Activated B cell treated with CpG ODN at 0.5 μM for 24 hours (primary cell): ENCODE data around the gene HOXD11. TPM values are rescaled to one million over a fixed set of nuclear protein-coding genes. Genes with fewer than 3 reads are reported as not detected.

Experiments
- ATAC-seq: fragments of 200-7000 bp; cut with Tn5 transposase; one replicate; pipeline ENCODE4 v1.10.0; 2021; ENCODE audit warnings: low read depth, mild to moderate bottlenecking, moderate library complexity
- CTCF ChIA-PET: fragments of 350-600 bp; sonication (Branson Sonifier 250); formaldehyde crosslinking; loops from one replicate; lab custom pipeline; 2021; ENCODE audit warnings: antibody characterized with exemption; lab: Charles Lee
- POLR2A ChIA-PET: fragments of 350-600 bp; sonication (Branson Sonifier 250); formaldehyde crosslinking; loops from one replicate; lab custom pipeline; 2021; ENCODE audit warnings: antibody characterized with exemption; lab: Charles Lee
- DNase-seq: peaks from one replicate; pipeline ENCODE4 v3.0.0; 2022
- H3K27ac Mint-ChIP-seq: one replicate; pipeline ENCODE4 v1.8.0; 2020; ENCODE audit warnings: mixed read lengths
- H3K27me3 Mint-ChIP-seq: one replicate; pipeline ENCODE4 v1.8.0; 2021; ENCODE audit warnings: mixed read lengths
- H3K36me3 Mint-ChIP-seq: one replicate; pipeline ENCODE4 v1.8.0; 2021; ENCODE audit warnings: low read depth, mixed read lengths
- H3K4me1 Mint-ChIP-seq: one replicate; pipeline ENCODE4 v1.8.0; 2021; ENCODE audit warnings: mixed read lengths
- H3K4me3 Mint-ChIP-seq: one replicate; pipeline ENCODE4 v1.8.0; 2020; ENCODE audit warnings: mild to moderate bottlenecking, mixed read lengths
- H3K9me3 Mint-ChIP-seq: one replicate; pipeline ENCODE4 v1.8.0; 2020; ENCODE audit warnings: mixed read lengths
- CTCF ChIP-seq: fragments of 200-600 bp; IDR thresholded peaks from one replicate; pipeline ENCODE4 v1.8.0; 2022; ENCODE audit warnings: antibody characterized with exemption, mild to moderate bottlenecking
- intact Hi-C: fragments of 100-400 bp; cut with micrococcal nuclease; formaldehyde crosslinking; loops from one replicate; pipeline ENCODE4 v1.15.1; 2024
- total RNA-seq: library from RNA; stranded (reverse); gene quantifications from 2 replicates; pipeline ENCODE4 v1.2.3, GENCODE V29; 2022

Gene HOXD11
- total RNA-seq, 1 donor from 2014 or later = not detected

GRCh38 chr2:176097820-176098365 lies 9.2 kb upstream of the HOXD11 start:
- POLR2A ChIA-PET = no interaction called here
- H3K4me1 Mint-ChIP-seq = peaks cover 19% of the 10 kb centered on the region
- intact Hi-C loops = loop anchor here (1.0 to 10.0 kb wide), 4 partner anchors 34 to 1063 kb away; no protein-coding TSS in a partner anchor
- H3K9me3 Mint-ChIP-seq = no peaks in the 10 kb centered on the region
- no peaks in the 10 kb centered on the region for H3K36me3 Mint-ChIP-seq
- no peak for TF ChIP-seq CTCF
- CTCF ChIA-PET = interaction anchor here (1.1 to 3.6 kb wide), 4 partner anchors 30 to 1398 kb away, joined by 4 to 53 read pairs (median 16); no protein-coding TSS in a partner anchor
- no peak for ATAC-seq
- H3K27ac Mint-ChIP-seq = no peak overlapping the region
- H3K4me3 Mint-ChIP-seq = peak overlapping the region; percentile 76
- no peak for DNase-seq
- peaks cover 83% of the 10 kb centered on the region for H3K27me3 Mint-ChIP-seq

- peaks cover 82% of the 10 kb centered on the region for H3K27me3 Mint-ChIP-seq
- no peak for DNase-seq
- H3K36me3 Mint-ChIP-seq = no peaks in the 10 kb centered on the region
- H3K27ac Mint-ChIP-seq = no peak overlapping the region
- ATAC-seq = no peak
- CTCF ChIA-PET = interaction anchor here (1.1 to 3.6 kb wide), 4 partner anchors 29 to 1399 kb away, joined by 4 to 53 read pairs (median 16); no protein-coding TSS in a partner anchor
- TF ChIP-seq CTCF = no peak
- H3K4me1 Mint-ChIP-seq = peaks cover 17% of the 10 kb centered on the region
- intact Hi-C loops = loop anchor here (5.0 to 10.0 kb wide), 2 partner anchors 34 to 1064 kb away; no protein-coding TSS in a partner anchor
- H3K4me3 Mint-ChIP-seq = no peak overlapping the region
- H3K9me3 Mint-ChIP-seq = no peaks in the 10 kb centered on the region
- POLR2A ChIA-PET = interaction anchor here (0.5 kb wide), 1 partner anchor 14 kb away, joined by 7 read pairs; no protein-coding TSS in a partner anchor
Measured at GRCh38 chr2:176098366-176099158, 8.5 kb upstream of the HOXD11 start.

- no peak for TF ChIP-seq CTCF
- no peaks in the 10 kb centered on the region for H3K9me3 Mint-ChIP-seq
- no peaks in the 10 kb centered on the region for H3K36me3 Mint-ChIP-seq
- H3K27me3 Mint-ChIP-seq = peaks cover 81% of the 10 kb centered on the region
- CTCF ChIA-PET = interaction anchor here (3.6 kb wide), 1 partner anchor 411 kb away, joined by 53 read pairs; no protein-coding TSS in a partner anchor
- POLR2A ChIA-PET = no interaction called here
- peaks cover 15% of the 10 kb centered on the region for H3K4me1 Mint-ChIP-seq
- no peak for DNase-seq
- no peak for ATAC-seq
- no peak overlapping the region for H3K4me3 Mint-ChIP-seq
- H3K27ac Mint-ChIP-seq = no peak overlapping the region
- intact Hi-C loops = loop anchor here (5.0 to 10.0 kb wide), 2 partner anchors 33 to 1064 kb away; no protein-coding TSS in a partner anchor
Measured at GRCh38 chr2:176099159-176099727, 7.8 kb upstream of the HOXD11 start.

GRCh38 chr2:176099728-176100546 lies 7.1 kb upstream of the HOXD11 start, which contains the start of gene HOXD12:
TSS of gene HOXD12 (plus strand) at chr2:176099795. CDS start at chr2:176099802, 7 bp downstream.
- no peak for DNase-seq
- peaks cover 16% of the 10 kb centered on the region for H3K4me1 Mint-ChIP-seq
- ChIA-PET POLR2A (no interaction called here), CTCF (no interaction called here)
- ATAC-seq = no peak
- no peak for TF ChIP-seq CTCF
- H3K27ac Mint-ChIP-seq = no peak within 1 kb of the TSS
- peaks cover 81% of the 10 kb centered on the region for H3K27me3 Mint-ChIP-seq
- H3K36me3 Mint-ChIP-seq = no peaks in the 10 kb centered on the region
- intact Hi-C loops = loop anchor here (5.0 to 10.0 kb wide), 2 partner anchors 32 to 1065 kb away; no protein-coding TSS in a partner anchor
- H3K9me3 Mint-ChIP-seq = no peaks in the 10 kb centered on the region
- no peak within 1 kb of the TSS for H3K4me3 Mint-ChIP-seq
